Mononuclear cell (primary cell): Measurements from ENCODE around the gene TFG. TPM values are rescaled to one million over a fixed set of nuclear protein-coding genes. Genes with fewer than 3 reads are reported as not detected.

Experiments
- H3K27me3 ChIP-seq: 2 replicates; pipeline ENCODE4 v1.6.0; 2011; ENCODE audit warnings: low read length, control low read depth; ENCODE audit not compliant: insufficient read depth
- H3K4me1 ChIP-seq: 2 replicates; pipeline ENCODE4 v1.5.1; 2011; ENCODE audit warnings: mild to moderate bottlenecking, low read length, control low read depth; ENCODE audit not compliant: insufficient read depth
- H3K4me3 ChIP-seq: 2 replicates; pipeline ENCODE4 v1.5.1; 2011; ENCODE audit warnings: mild to moderate bottlenecking, low read length, moderate library complexity
- H3K9me3 ChIP-seq: 2 replicates; pipeline ENCODE4 v1.5.1; 2011; ENCODE audit warnings: low read depth, mild to moderate bottlenecking, control low read depth, low read length
- total RNA-seq: library from RNA; depleted of rRNA; stranded (reverse); fragments of >200 nt; gene quantifications from one replicate; pipeline ENCODE4 v1.2.3, GENCODE V29; 2012

TFG gene
- total RNA-seq, 1 donor, result 60.1 TPM

- Histone ChIP-seq H3K9me3 (no peaks in the 10 kb centered on the region), H3K4me3 (no peak overlapping the region), H3K27me3 (no peaks in the 10 kb centered on the region), H3K4me1 (no peaks in the 10 kb centered on the region)
These were observed 16.7 kb downstream of the TFG start for GRCh38 chr3:100725935-100726513.

DNA sequence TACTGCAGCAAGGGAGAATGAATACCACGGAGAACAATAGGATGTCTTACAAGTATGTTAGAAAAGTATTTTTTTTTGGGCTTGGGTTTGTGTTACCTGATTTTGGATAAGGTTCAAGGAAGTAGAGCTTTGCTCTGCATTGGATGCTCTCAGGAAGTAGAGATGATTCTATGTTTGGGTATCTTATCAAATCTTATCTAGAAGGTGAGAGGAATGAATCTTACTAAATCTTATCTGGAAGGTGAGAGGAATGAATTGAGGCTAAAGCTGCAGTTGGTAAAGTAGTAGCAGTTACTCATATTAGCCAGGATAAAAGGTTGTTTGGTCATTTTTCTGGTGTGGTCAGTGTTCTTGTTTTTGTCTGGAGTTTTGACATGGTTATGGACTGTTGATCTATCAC is 17.4 kb downstream of the TFG start:
- Histone ChIP-seq H3K4me3 (no peak overlapping the region), H3K27me3 (no peaks in the 10 kb centered on the region), H3K9me3 (no peaks in the 10 kb centered on the region), H3K4me1 (no peaks in the 10 kb centered on the region)

DNA sequence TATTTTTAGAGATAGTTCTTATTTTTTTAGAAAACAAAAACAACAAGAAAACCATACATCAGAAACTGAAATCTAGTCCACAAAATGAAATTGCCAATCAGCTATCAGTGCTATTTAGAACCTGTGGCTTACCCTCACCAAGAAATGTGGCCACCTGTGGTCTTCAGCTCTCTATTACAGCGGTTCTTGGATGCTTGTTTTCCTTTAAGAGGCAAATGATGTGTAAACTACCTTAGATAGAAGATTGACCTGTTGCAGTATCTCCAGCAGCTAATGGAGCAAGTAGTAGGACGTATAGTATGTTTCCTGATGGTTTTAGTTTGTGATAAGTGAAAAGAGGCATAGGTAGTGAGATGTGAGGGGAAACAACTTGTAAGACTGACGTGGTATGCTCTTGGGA is 21.2 kb downstream of the TFG start:
- H3K4me1 ChIP-seq, result no peaks in the 10 kb centered on the region
- no peaks in the 10 kb centered on the region for H3K9me3 ChIP-seq
- H3K27me3 ChIP-seq, result no peaks in the 10 kb centered on the region
- H3K4me3 ChIP-seq, result no peak overlapping the region

- Histone ChIP-seq H3K4me3 (no peak overlapping the region), H3K4me1 (no peaks in the 10 kb centered on the region)
These were observed 23.1 kb downstream of the TFG start for GRCh38 chr3:100732435-100732834.

DNA sequence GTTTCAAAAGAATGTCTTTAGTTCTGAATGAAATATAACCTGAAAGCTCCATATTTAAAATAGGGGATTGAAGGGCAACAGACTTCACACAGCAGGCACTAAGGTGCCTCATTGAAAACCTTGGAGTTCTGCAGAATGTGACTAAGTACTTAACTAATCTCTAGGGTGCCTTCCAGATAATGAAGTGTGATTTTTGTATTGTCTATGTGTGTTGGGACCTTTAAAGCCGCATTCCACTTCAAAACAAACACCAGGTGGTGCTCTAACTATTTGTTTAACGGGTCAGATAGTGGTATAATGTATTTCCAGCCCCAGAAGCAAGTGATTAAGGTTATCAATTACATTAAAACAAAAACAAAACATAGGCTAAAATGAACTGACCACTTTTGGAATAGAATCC is 28.0 kb downstream of the TFG start:
- Histone ChIP-seq H3K4me1 (no peaks in the 10 kb centered on the region), H3K9me3 (no peaks in the 10 kb centered on the region), H3K27me3 (no peaks in the 10 kb centered on the region), H3K4me3 (no peak overlapping the region)

More at GRCh38 chr3:100732435-100732834, 23.1 kb downstream of the TFG start:
- H3K9me3 ChIP-seq, result no peaks in the 10 kb centered on the region
- H3K27me3 ChIP-seq, result no peaks in the 10 kb centered on the region

DNA sequence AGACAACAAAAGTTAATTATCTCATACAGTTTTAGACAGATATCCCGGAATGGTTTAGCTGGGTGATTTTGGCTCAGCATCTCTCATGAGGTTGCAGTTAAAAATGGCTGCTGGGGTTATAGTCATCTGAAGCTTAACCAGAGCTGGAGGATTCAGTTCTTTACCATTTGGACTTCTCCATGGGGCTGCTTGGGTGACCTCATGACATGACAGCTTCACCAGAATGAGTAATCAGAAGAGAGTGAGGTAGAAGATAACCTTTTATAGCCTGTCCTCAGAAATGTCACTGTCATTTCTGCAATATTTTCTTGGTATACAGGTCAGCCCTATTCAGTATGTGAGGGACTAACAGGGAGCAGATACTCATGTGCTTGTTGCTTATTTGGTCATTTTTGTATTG is 30.9 kb downstream of the TFG start:
- H3K4me1 ChIP-seq, result no peaks in the 10 kb centered on the region
- H3K4me3 ChIP-seq, result no peak overlapping the region
- no peaks in the 10 kb centered on the region for H3K9me3 ChIP-seq
- H3K27me3 ChIP-seq, result no peaks in the 10 kb centered on the region

DNA sequence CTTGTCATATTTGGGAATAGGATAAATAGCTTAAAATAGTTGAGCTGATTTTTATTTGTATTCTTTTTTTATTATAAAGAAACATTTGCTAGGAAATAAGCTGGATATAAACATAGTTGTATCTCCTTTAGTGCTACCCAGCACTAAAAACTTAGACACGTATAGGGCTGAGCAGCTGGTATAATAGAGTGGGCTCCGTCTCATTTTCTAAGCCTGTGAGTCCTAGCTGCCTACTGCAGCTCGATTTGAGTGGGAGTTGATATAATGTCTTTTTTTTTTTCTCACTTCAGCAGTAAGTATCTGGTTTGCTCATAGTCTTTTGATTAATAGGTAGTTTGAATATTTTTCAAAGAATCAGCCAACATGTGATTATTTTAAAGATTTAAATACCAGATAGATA is 34.2 kb downstream of the TFG start:
- Histone ChIP-seq H3K4me3 (no peak overlapping the region), H3K27me3 (no peaks in the 10 kb centered on the region), H3K9me3 (no peaks in the 10 kb centered on the region), H3K4me1 (no peaks in the 10 kb centered on the region)

GRCh38 chr3:100744671-100745070 is 35.4 kb downstream of the TFG start:
- no peaks in the 10 kb centered on the region for H3K4me1 ChIP-seq
- no peaks in the 10 kb centered on the region for H3K9me3 ChIP-seq
- H3K4me3 ChIP-seq, result no peak overlapping the region
- no peaks in the 10 kb centered on the region for H3K27me3 ChIP-seq

- Histone ChIP-seq H3K4me1 (no peaks in the 10 kb centered on the region), H3K9me3 (no peaks in the 10 kb centered on the region), H3K4me3 (no peak overlapping the region), H3K27me3 (no peaks in the 10 kb centered on the region)
These were observed 36.3 kb downstream of the TFG start for GRCh38 chr3:100745617-100746016.

- Histone ChIP-seq H3K27me3 (no peaks in the 10 kb centered on the region), H3K4me3 (no peak overlapping the region), H3K4me1 (no peaks in the 10 kb centered on the region), H3K9me3 (no peaks in the 10 kb centered on the region)
These were observed 36.8 kb downstream of the TFG start for GRCh38 chr3:100746092-100746491.

- Histone ChIP-seq H3K27me3 (no peaks in the 10 kb centered on the region), H3K9me3 (no peaks in the 10 kb centered on the region), H3K4me1 (no peaks in the 10 kb centered on the region), H3K4me3 (no peak overlapping the region)
These were observed 38.9 kb downstream of the TFG start for GRCh38 chr3:100748220-100748619.

DNA sequence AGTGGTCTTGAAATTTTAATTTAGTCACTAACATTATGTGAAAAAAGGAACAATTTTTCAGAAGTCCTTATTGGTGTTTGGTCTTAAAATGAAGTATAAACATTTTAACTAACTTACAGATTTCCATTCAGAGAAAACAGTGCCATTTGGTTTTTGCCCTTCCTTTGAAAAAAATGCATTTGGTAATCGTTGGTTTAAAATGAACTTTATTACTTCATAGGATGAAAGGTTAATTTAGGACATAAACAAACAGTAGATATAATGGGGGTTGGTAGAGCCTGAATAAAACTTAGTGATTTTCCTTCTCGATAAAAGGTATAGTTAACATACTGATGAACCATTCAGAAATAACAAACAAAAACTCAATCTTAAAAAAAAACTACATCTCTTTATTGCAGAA is 39.7 kb downstream of the TFG start:
- no peaks in the 10 kb centered on the region for H3K4me1 ChIP-seq
- no peak overlapping the region for H3K4me3 ChIP-seq
- no peaks in the 10 kb centered on the region for H3K27me3 ChIP-seq
- no peaks in the 10 kb centered on the region for H3K9me3 ChIP-seq

- no peaks in the 10 kb centered on the region for H3K9me3 ChIP-seq
- no peak overlapping the region for H3K4me3 ChIP-seq
- H3K4me1 ChIP-seq, result no peaks in the 10 kb centered on the region
- no peaks in the 10 kb centered on the region for H3K27me3 ChIP-seq
These were observed 44.6 kb downstream of the TFG start for GRCh38 chr3:100753846-100754245.

DNA sequence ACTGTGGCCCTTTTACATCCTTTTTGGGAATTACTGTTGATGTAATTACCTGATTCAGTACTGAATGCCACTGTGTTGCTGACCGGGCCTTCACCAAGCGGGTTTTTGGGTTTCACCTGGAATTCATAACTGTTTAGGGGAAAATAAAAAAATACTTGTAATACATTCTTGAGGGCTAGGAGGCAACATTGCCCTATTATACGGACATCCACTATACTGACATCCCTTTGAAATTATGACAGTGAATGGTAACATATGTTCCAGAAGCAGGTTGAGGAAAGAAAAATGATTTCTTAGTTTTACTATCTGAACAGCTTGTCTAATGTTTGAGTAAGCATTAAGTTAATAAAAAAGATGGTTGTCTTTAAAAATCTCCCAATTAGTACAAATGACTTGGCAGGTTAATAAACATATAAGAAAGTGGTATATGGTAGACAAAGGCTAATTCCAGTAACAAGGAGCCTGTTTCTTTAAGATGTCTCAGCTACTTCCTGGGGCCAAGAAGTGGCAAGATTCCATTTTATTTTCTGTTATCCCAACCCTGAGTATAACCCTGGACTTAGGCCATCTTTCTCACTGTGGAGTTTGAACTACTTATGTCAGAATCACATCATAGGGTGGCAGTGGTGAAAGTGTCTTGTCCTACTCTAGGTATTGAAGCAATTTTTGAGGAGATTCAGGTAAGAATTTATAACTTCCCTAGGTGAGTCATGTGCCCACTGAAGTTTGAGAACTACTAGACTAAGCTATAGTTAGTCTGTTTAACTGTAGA is 45.5 kb downstream of the TFG start:
- Histone ChIP-seq H3K4me3 (no peak overlapping the region), H3K4me1 (no peaks in the 10 kb centered on the region)

GRCh38 chr3:100756441-100756840 is 47.1 kb downstream of the TFG start:
- Histone ChIP-seq H3K9me3 (no peaks in the 10 kb centered on the region), H3K4me3 (no peak overlapping the region)

More for the DNA sequence above, 45.5 kb downstream of the TFG start:
- H3K27me3 ChIP-seq, result no peaks in the 10 kb centered on the region
- H3K9me3 ChIP-seq, result no peaks in the 10 kb centered on the region

GRCh38 chr3:100759159-100759558 is 49.9 kb downstream of the TFG start:
- Histone ChIP-seq H3K27me3 (no peaks in the 10 kb centered on the region), H3K9me3 (no peaks in the 10 kb centered on the region), H3K4me3 (no peak overlapping the region), H3K4me1 (no peaks in the 10 kb centered on the region)

More at GRCh38 chr3:100756441-100756840, 47.1 kb downstream of the TFG start:
- H3K27me3 ChIP-seq, result no peaks in the 10 kb centered on the region
- no peaks in the 10 kb centered on the region for H3K4me1 ChIP-seq
